ENCODE data around the gene CREB5. TPM values are rescaled to one million over a fixed set of nuclear protein-coding genes. Genes with fewer than 3 reads are reported as not detected.

CREB5 gene
- total and polyA plus RNA-seq, 2 of the 8 experiments (the other 6 are each of a cell fraction or from before 2014, with no cell fraction given): 2.4 to 2.7 TPM

- TF ChIP-seq CHD7 (IDR thresholded peaks at IDR 0.05; ENCODE audit: insufficient replicate concordance, low read length) (no peak), RXRA (IDR thresholded peaks at IDR 0.05; ENCODE audit: insufficient read depth, low read depth, low read length) (no peak), CTBP2 (IDR thresholded peaks at IDR 0.05; ENCODE audit: borderline replicate concordance, insufficient read depth, insufficient read length, low read length) (no peak), CHD2 (IDR thresholded peaks at IDR 0.05; ENCODE audit: low read length) (no peak), EGR1 (IDR thresholded peaks at IDR 0.05; ENCODE audit: borderline replicate concordance, low read depth, low read length) (no peak), TBP (IDR thresholded peaks at IDR 0.05; ENCODE audit: low read depth, low read length) (no peak), CBX8 (IDR thresholded peaks at IDR 0.05; ENCODE audit: borderline replicate concordance, low read depth, low read length) (no peak), FOSL1 (IDR thresholded peaks at IDR 0.05; ENCODE audit: insufficient read depth, low read depth, low read length) (no peak), RBBP5 (IDR thresholded peaks at IDR 0.05; ENCODE audit: borderline replicate concordance, low read depth, low read length) (no peak), SP4 (IDR thresholded peaks at IDR 0.05; ENCODE audit: low read length) (no peak), TCF12 (IDR thresholded peaks at IDR 0.05; ENCODE audit: low read depth, low read length) (no peak), POLR2AphosphoS5 (IDR thresholded peaks at IDR 0.05; ENCODE audit: low read depth, low read length) (no peak), GTF2F1 (IDR thresholded peaks at IDR 0.05; ENCODE audit: borderline replicate concordance, low read depth, low read length) (no peak)
Measured at GRCh38 chr7:28565980-28566379, 153.7 kb downstream of the CREB5 start (continued).
